Activated naive CD8-positive, alpha-beta T cell treated with anti-CD3 and anti-CD28 coated beads, Interleukin-2, amount 10 ng/mL, durations not matched to agents 7 days and 5 days (primary cell): ENCODE data around the gene THADA. TPM values are rescaled to one million over a fixed set of nuclear protein-coding genes. Genes with fewer than 3 reads are reported as not detected.

Experiments
- ATAC-seq: fragments of 150-1000 bp; cut with Tn5 transposase; one replicate; pipeline ENCODE4 v1.10.0; 2021; ENCODE audit warnings: low read depth, moderate library complexity
- POLR2A ChIA-PET: fragments of 350-600 bp; sonication (Branson Sonifier 250); formaldehyde crosslinking; loops from one replicate; lab custom pipeline; 2021; ENCODE audit warnings: antibody characterized with exemption; lab: Charles Lee
- DNase-seq: peaks from one replicate; pipeline ENCODE4 v3.0.0; 2021
- H3K27ac Mint-ChIP-seq: one replicate; pipeline ENCODE4 v1.8.0; 2022; ENCODE audit warnings: mild to moderate bottlenecking, mixed read lengths
- H3K27me3 Mint-ChIP-seq: one replicate; pipeline ENCODE4 v1.8.0; 2022; ENCODE audit warnings: mild to moderate bottlenecking, moderate library complexity, mixed read lengths
- H3K36me3 Mint-ChIP-seq: one replicate; pipeline ENCODE4 v1.8.0; 2021; ENCODE audit warnings: mild to moderate bottlenecking, mixed read lengths
- H3K4me1 Mint-ChIP-seq: one replicate; pipeline ENCODE4 v1.8.0; 2021; ENCODE audit warnings: mixed read lengths
- H3K4me3 Mint-ChIP-seq: one replicate; pipeline ENCODE4 v1.8.0; 2022; ENCODE audit warnings: mild to moderate bottlenecking, moderate library complexity, mixed read lengths
- H3K9me3 Mint-ChIP-seq: one replicate; pipeline ENCODE4 v1.8.0; 2021; ENCODE audit warnings: mixed read lengths
- total RNA-seq, 2 experiments: library from RNA; stranded (reverse); gene quantifications; one replicate each; pipeline ENCODE4 v1.2.3, GENCODE V29; 2021

Gene THADA
- total RNA-seq, 2 experiments from 2014 or later, result 30.5 to 30.8 TPM

- DNase-seq (no peak), ATAC-seq (no peak)
- Mint-ChIP-seq H3K27ac (no peak overlapping the region), H3K4me1 (peaks cover 1% of the 10 kb centered on the region), H3K27me3 (no peaks in the 10 kb centered on the region), H3K36me3 (peaks cover 23% of the 10 kb centered on the region), H3K9me3 (no peaks in the 10 kb centered on the region), H3K4me3 (no peak overlapping the region)
- POLR2A ChIA-PET, result no interaction called here
Observed at GRCh38 chr2:43443282-43443681, 152.6 kb downstream of the THADA start.

DNA sequence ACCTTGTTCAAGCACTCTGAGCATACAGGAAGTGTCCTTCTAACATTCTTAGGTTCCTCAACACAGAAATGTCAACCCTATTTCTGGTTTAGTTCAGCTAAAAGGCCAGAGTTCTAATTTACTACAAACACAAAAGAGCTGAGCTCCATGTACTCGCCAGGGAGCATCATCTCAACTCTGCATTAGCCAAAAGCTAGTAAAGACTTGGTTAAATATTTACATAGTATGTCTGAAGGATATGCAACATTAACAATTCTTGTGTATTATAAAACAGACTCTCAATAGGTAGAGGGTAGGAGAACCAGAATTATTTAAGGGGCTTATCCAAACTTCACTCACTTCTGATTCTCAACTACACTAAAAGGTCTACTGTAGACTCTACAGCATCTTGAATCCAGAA is 154.6 kb downstream of the THADA start:
- ATAC-seq, result no peak
- Mint-ChIP-seq H3K9me3 (no peaks in the 10 kb centered on the region), H3K36me3 (peaks cover 13% of the 10 kb centered on the region), H3K27ac (no peak overlapping the region), H3K4me1 (peaks cover 1% of the 10 kb centered on the region), H3K27me3 (no peaks in the 10 kb centered on the region), H3K4me3 (no peak overlapping the region)
- no peak for DNase-seq
- POLR2A ChIA-PET, result no interaction called here

DNA sequence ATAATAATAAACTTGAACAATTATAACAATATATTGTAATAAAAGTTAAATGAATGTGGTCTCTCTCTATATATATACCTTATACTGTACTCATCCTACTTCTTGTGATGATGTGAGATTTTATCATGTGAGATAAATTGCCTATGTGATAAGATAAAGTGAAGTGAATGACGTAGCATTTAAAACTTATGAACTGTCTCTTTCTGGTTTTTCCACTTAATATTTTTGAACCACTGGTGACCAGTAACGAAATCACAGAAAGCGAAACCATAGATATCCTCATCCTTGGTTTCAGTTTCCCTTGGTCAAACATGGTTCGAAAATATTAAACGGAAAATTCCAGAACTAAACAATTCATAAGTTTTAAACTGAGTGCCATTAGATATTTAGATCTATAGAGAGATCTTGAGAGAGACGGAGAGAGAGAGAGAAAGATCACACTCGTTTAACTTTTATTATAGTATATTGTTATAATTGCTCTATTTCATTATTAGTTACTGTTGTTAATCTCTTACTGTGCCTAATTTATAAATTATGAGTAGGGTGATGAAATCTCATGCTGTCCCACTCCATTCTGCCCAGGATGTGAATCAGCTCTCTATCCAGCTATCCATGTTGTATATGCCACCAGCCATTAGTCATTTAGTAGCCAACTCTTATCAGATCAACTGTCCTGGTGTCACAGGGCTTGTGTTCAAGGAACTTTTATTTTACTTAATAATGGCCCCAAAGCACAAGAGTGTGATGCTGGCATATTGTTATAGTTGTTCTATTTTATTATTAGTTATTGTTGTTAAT is 156.8 kb downstream of the THADA start:
- Mint-ChIP-seq H3K27me3 (no peaks in the 10 kb centered on the region), H3K4me3 (no peak overlapping the region), H3K27ac (no peak overlapping the region), H3K4me1 (peaks cover 1% of the 10 kb centered on the region), H3K9me3 (no peaks in the 10 kb centered on the region), H3K36me3 (peaks cover 5% of the 10 kb centered on the region)
- ATAC-seq, result no peak
- no peak for DNase-seq
- POLR2A ChIA-PET, result no interaction called here

- Mint-ChIP-seq H3K27ac (no peak overlapping the region), H3K4me3 (no peak overlapping the region), H3K27me3 (no peaks in the 10 kb centered on the region), H3K36me3 (peaks cover 3% of the 10 kb centered on the region), H3K4me1 (peaks cover 1% of the 10 kb centered on the region), H3K9me3 (no peaks in the 10 kb centered on the region)
- DNase-seq (no peak), ATAC-seq (no peak)
- POLR2A ChIA-PET, result no interaction called here
Observed at GRCh38 chr2:43438342-43438741, 157.5 kb downstream of the THADA start.

- Mint-ChIP-seq H3K27ac (no peak overlapping the region), H3K36me3 (peaks cover 9% of the 10 kb centered on the region), H3K9me3 (no peaks in the 10 kb centered on the region), H3K27me3 (no peaks in the 10 kb centered on the region), H3K4me3 (no peak overlapping the region), H3K4me1 (peaks cover 1% of the 10 kb centered on the region)
- DNase-seq (no peak), ATAC-seq (no peak)
- POLR2A ChIA-PET, result no interaction called here
Observed at GRCh38 chr2:43437363-43437762, 158.5 kb downstream of the THADA start.

DNA sequence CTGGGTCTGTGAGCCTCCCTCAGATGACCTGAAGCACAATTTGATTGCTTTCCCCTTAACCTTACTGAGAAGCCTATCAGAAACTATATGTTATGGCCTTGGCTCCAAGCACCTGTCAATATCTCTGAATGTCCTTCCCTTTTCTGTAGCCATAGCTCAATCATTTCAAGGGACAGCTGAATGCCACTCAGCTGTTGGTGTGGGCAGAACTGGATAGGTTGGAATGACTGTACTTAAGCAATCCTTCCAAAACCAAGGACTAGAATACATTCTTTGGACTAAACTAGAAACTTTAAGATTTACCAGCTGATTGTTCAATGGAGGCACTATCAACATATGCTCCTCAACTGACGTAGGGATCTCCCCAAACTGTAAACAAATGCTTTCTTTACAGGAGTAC is 159.4 kb downstream of the THADA start:
- DNase-seq, result no peak
- Mint-ChIP-seq H3K27ac (no peak overlapping the region), H3K27me3 (no peaks in the 10 kb centered on the region), H3K9me3 (no peaks in the 10 kb centered on the region), H3K4me1 (peaks cover 1% of the 10 kb centered on the region), H3K4me3 (no peak overlapping the region), H3K36me3 (peaks cover 6% of the 10 kb centered on the region)
- no peak for ATAC-seq
- POLR2A ChIA-PET, result no interaction called here

DNA sequence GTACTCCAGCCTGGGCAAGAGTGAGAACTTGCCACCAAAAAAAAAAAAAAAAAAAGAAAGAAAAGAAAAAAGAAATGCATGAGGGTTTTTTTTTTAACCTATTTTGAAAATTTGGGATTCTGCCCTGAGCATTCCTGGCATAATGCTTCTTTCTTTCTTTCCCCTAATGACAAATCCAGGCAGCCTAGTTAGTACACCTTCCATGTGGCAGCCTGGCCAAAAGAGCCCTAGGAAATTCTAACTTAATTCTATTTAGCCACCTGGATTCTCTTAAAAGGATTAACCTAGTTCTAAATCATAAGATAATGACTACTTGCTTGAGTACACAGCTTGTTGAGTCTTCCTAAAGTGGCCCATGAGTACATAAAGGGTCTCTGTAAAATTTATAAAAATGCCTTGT is 160.1 kb downstream of the THADA start:
- Mint-ChIP-seq H3K36me3 (peaks cover 9% of the 10 kb centered on the region), H3K9me3 (peaks cover 2% of the 10 kb centered on the region), H3K27me3 (no peaks in the 10 kb centered on the region), H3K4me3 (no peak overlapping the region), H3K27ac (no peak overlapping the region), H3K4me1 (peaks cover 3% of the 10 kb centered on the region)
- ATAC-seq (no peak), DNase-seq (no peak)
- POLR2A ChIA-PET, result no interaction called here

DNA sequence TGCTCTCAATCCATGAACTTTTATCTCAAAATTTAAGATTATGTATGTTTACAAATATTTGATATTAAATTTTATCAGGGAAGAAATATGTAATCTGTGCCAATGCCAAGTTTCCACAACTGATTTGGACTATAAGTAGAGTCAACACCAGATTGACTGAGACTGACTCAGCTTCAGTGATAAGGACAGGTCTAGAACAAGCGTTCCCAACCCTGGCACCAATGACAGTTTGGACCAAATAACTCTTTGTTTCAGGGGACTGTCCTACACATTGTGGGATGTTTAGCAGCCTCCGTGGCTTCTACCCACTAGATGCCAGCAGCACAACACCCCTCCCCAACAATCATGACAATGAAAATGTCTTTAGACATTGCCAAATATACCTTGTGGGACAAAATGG is 165.3 kb downstream of the THADA start:
- DNase-seq (no peak), ATAC-seq (no peak)
- H3K27me3 Mint-ChIP-seq, result no peaks in the 10 kb centered on the region
- peaks cover 23% of the 10 kb centered on the region for H3K36me3 Mint-ChIP-seq
- POLR2A ChIA-PET, result no interaction called here
- H3K9me3 Mint-ChIP-seq, result peaks cover 2% of the 10 kb centered on the region
- H3K27ac Mint-ChIP-seq, result no peak overlapping the region
- peaks cover 17% of the 10 kb centered on the region for H3K4me1 Mint-ChIP-seq
- no peak overlapping the region for H3K4me3 Mint-ChIP-seq

GRCh38 chr2:43429369-43429768 is 166.5 kb downstream of the THADA start:
- Mint-ChIP-seq H3K36me3 (peaks cover 28% of the 10 kb centered on the region), H3K4me3 (no peak overlapping the region), H3K27me3 (no peaks in the 10 kb centered on the region), H3K9me3 (peaks cover 2% of the 10 kb centered on the region), H3K4me1 (peaks cover 29% of the 10 kb centered on the region), H3K27ac (no peak overlapping the region)
- no peak for DNase-seq
- ATAC-seq, result no peak
- POLR2A ChIA-PET, result no interaction called here

DNA sequence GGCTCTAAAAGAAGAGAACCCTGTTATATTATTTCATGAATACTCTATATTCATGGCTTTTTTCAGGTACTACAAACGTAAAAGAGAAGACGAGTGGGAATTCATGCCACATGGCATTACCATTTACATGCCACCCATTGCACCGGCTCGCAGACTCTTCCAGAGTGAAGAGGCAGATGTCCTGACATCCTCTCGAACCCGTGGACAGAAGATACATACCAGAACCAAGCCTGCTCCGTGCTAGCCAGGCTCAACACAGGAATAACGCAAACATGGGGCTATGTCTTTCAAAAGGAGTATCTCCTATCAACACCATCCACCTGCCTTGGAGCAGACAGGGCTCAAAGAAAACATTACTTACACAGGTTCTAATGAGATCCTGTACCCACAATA is 168.8 kb downstream of the THADA start:
- Mint-ChIP-seq H3K4me1 (peaks cover 36% of the 10 kb centered on the region), H3K27ac (peak overlapping the region; percentile 78), H3K27me3 (no peaks in the 10 kb centered on the region), H3K9me3 (peaks cover 3% of the 10 kb centered on the region), H3K36me3 (peaks cover 35% of the 10 kb centered on the region), H3K4me3 (peak overlapping the region; percentile 46)
- DNase-seq, result no peak
- POLR2A ChIA-PET, result interaction anchor here (0.6 to 1.0 kb wide), 3 partner anchors 133 to 616 kb away, joined by 4 to 5 read pairs (median 5); no protein-coding TSS in a partner anchor
- no peak for ATAC-seq

DNA sequence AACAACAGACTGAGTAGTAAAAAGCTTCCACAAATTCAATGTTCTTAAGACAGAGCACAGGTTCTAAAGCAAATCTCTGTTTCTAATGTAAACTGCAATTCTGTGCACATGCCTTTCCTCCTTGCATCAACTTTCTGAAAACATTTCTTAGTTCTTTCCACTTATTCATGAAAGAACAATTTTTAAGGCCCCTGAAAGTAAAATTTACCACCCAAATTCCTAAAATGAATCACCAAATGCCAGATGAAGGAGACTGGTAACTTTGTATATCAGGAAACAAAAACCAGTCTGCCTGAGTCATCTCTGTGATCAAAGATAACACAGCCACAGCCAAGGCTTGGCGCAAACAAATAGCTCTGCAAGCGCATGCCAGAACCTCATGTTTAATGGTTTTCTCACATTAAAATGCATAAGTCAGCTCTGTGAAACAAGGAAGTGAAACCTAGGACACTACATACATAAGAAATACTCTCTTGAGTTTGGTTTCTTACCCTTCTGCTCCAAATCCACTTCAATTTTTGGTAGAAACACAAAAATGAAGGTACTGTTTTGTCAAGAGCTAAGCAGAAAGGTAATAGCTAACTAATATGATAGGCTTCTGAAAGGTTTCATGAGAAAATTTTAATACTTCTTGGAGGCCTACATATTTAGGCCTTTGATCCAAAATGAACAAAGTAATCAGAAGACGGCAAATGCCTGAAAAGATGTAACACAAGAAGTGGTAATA is 169.4 kb downstream of the THADA start:
- peak; percentile 51 for DNase-seq
- Mint-ChIP-seq H3K27ac (peak overlapping the region; percentile 78), H3K36me3 (peaks cover 39% of the 10 kb centered on the region), H3K4me1 (peaks cover 36% of the 10 kb centered on the region), H3K4me3 (peak overlapping the region; percentile 46), H3K9me3 (peaks cover 3% of the 10 kb centered on the region), H3K27me3 (no peaks in the 10 kb centered on the region)
- ATAC-seq, result peak; percentile 98
- POLR2A ChIA-PET, result interaction anchor here (0.6 to 1.0 kb wide), 4 partner anchors 13 to 616 kb away, joined by 3 to 5 read pairs (median 4); no protein-coding TSS in a partner anchor

DNA sequence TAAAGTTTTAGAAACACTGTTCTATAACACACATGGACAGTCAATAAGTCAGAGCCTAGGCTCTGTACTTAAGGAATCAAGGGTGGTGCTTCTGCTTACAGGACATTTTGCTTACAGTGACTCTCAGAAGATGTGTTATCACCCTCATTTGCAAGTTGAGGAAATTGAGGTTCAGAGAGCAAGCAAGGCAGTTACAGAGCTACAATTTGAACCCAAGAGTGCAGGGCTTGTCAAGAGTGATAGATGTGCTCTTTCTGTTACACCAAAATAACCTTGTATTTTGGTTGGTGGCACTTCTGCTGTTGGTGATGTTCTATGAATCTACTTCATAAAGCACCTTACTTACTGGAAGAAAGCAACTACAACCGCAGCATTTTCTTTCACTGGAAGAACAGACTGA is 170.2 kb downstream of the THADA start:
- peaks cover 35% of the 10 kb centered on the region for H3K4me1 Mint-ChIP-seq

DNA sequence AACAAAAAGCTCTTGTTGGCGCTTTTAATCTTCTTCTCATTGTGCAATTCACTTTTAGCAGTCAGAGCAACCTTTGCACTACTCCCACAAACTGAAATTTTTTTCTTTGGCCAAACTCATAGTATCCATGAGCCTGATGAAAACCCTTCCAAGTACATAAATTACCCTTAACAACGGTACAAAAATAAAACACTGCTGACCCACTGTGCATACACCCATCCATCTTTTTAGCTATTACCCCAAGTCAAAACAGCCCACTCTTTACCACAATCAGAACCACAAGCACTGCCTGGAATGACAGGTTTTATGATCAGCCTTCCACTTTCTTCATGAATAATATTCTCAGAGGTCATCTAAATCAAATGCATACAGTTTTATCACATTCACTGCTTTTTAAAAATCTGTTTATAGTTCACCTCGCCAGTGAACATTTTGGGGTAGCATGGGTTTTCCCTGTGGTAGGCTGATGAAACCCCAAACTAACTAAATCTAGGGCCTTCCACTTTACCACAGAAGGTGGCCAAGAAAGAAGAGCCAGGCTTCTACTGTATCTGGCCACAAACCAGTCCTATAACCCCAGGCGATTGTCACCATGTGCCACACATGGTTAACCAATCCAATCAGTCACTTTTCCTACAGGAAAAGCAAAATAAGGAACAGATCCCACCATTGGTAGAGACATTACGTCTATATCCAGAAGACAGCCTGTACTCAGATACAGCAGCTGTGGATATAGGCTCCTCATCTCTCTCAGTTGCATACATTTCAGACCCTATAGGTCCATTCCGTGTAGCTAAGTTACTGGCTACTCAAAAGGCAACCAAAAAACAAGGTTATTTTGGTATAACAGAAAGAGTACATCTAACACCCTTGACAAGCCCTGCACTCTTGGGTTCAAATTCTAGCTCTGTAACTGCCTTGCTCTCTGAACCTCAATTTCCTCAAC is 171.3 kb downstream of the THADA start:
- Mint-ChIP-seq H3K36me3 (peaks cover 38% of the 10 kb centered on the region), H3K4me3 (peak overlapping the region; percentile 3), H3K4me1 (peaks cover 35% of the 10 kb centered on the region), H3K9me3 (peaks cover 2% of the 10 kb centered on the region), H3K27me3 (no peaks in the 10 kb centered on the region), H3K27ac (peak overlapping the region; percentile 8)
- ATAC-seq (no peak), DNase-seq (no peak)
- POLR2A ChIA-PET, result no interaction called here

More for the DNA sequence above, 170.2 kb downstream of the THADA start:
- POLR2A ChIA-PET, result no interaction called here
- no peaks in the 10 kb centered on the region for H3K27me3 Mint-ChIP-seq
- H3K27ac Mint-ChIP-seq, result no peak overlapping the region
- ATAC-seq (no peak), DNase-seq (no peak)
- H3K36me3 Mint-ChIP-seq, result peaks cover 35% of the 10 kb centered on the region
- peaks cover 2% of the 10 kb centered on the region for H3K9me3 Mint-ChIP-seq
- H3K4me3 Mint-ChIP-seq, result no peak overlapping the region
